SK-N-SH (cell line): ENCODE results near the gene OR5H6. TPM values are rescaled to one million over a fixed set of nuclear protein-coding genes. Genes with fewer than 3 reads are reported as not detected.

Experiments used
- CTCF ChIA-PET: fragments of 300-600, 350-600 bp; formaldehyde crosslinking; extraction: SDS; loops from one replicate; lab custom pipeline; 2021; lab: Yijun Ruan, JAX
- POLR2A ChIA-PET: fragments of 350-600 bp; sonication (Branson Sonifier 250); formaldehyde crosslinking; extraction: SDS; loops from one replicate; lab custom pipeline; 2020; ENCODE audit warnings: antibody characterized with exemption, inconsistent platforms; lab: Yijun Ruan, JAX
- DNase-seq: peaks from one replicate; pipeline ENCODE4 v3.0.0; 2012
- H2AFZ ChIP-seq: fragments of 200-600 bp; sonication (generic); 2 replicates; pipeline ENCODE4 v1.8.1; 2016; ENCODE audit warnings: antibody characterized with exemption, mild to moderate bottlenecking, low read depth
- H3F3A ChIP-seq: fragments of 200-600 bp; sonication (generic); replicated peaks from 2 replicates; pipeline ENCODE3; 2016; ENCODE audit warnings: antibody characterized with exemption, mild to moderate bottlenecking; ENCODE audit not compliant: insufficient read depth
- H3K27ac ChIP-seq, 2 experiments: fragments of 200-500 bp in 1 of 2; fragments of 200-600 bp in 1 of 2; sonication (Bioruptor generic) in 1 of 2; sonication (generic), shearing (Covaris generic) in 1 of 2; 2 replicates each; pipeline versions ENCODE4 v1.5.1 to v1.6.1; 2014 to 2016; ENCODE audit warnings: low read depth in 2 of 2, inconsistent platforms in 1 of 2, low read length in 1 of 2, mild to moderate bottlenecking in 1 of 2, mixed read lengths in 1 of 2
- H3K27me3 ChIP-seq: fragments of 200-600 bp; sonication (generic), shearing (Covaris generic); 2 replicates; pipeline ENCODE4 v1.6.1; 2016; ENCODE audit warnings: mixed run types; ENCODE audit not compliant: insufficient read depth
- H3K36me3 ChIP-seq, 2 experiments: fragments of 200-500 bp in 1 of 2; fragments of 200-600 bp in 1 of 2; sonication (Bioruptor generic) in 1 of 2; sonication (generic) in 1 of 2; replicated peaks in 1 of 2; 2 replicates each; pipeline versions ENCODE3 to v1.5.1; 2014 to 2016; ENCODE audit warnings: low read length in 1 of 2, mild to moderate bottlenecking in 1 of 2; ENCODE audit not compliant: insufficient read depth in 2 of 2, control insufficient read depth in 1 of 2
- H3K4me1 ChIP-seq, 2 experiments: fragments of 200-500 bp in 1 of 2; fragments of 200-600 bp in 1 of 2; sonication (Bioruptor generic) in 1 of 2; sonication (generic), shearing (Covaris generic) in 1 of 2; 2 replicates each; pipeline versions ENCODE4 v1.5.1 to v1.6.1; 2014 to 2016; ENCODE audit warnings: low read depth in 1 of 2, low read length in 1 of 2, mixed run types in 1 of 2; ENCODE audit not compliant: insufficient read depth in 2 of 2, control insufficient read depth in 1 of 2
- H3K4me2 ChIP-seq: fragments of 200-600 bp; sonication (generic), shearing (Covaris generic); 2 replicates; pipeline ENCODE4 v1.6.1; 2017; ENCODE audit warnings: mixed run types
- H3K4me3 ChIP-seq, 2 experiments: fragments of 200-500 bp in 1 of 2; fragments of 200-600 bp in 1 of 2; sonication (Bioruptor generic) in 1 of 2; sonication (generic), shearing (Covaris generic) in 1 of 2; 2 replicates each; pipeline versions ENCODE4 v1.5.1 to v1.8.1; 2014 to 2016; ENCODE audit warnings: low read depth in 2 of 2, inconsistent platforms in 1 of 2, low read length in 1 of 2, mild to moderate bottlenecking in 1 of 2, mixed read lengths in 1 of 2, moderate library complexity in 1 of 2
- H3K79me2 ChIP-seq: fragments of 200-600 bp; sonication (generic); 2 replicates; pipeline ENCODE4 v1.8.1; 2017; ENCODE audit warnings: mild to moderate bottlenecking; ENCODE audit not compliant: insufficient read depth
- H3K9ac ChIP-seq: fragments of 200-600 bp; sonication (generic); 2 replicates; pipeline ENCODE4 v1.6.1; 2017; ENCODE audit warnings: mixed run types
- H3K9me2 ChIP-seq: fragments of 200-600 bp; sonication (generic); 2 replicates; pipeline ENCODE4 v1.6.1; 2017; ENCODE audit warnings: mixed run types
- H3K9me3 ChIP-seq: fragments of 200-600 bp; sonication (generic); 2 replicates; pipeline ENCODE4 v1.6.1; 2017; ENCODE audit warnings: mixed run types, mild to moderate bottlenecking, moderate library complexity
- H4K20me1 ChIP-seq: fragments of 200-600 bp; sonication (generic); 2 replicates; pipeline ENCODE4 v1.6.1; 2017; ENCODE audit warnings: mild to moderate bottlenecking, mixed run types; ENCODE audit not compliant: insufficient read depth
- ELF1 ChIP-seq: IDR thresholded peaks from 2 replicates; pipeline ENCODE4 v1.4.0; 2012
- EP300 ChIP-seq, 2 experiments: IDR thresholded peaks; 2 replicates each; pipeline versions ENCODE4 v1.4.0 to v1.6.1; 2012; ENCODE audit warnings: borderline replicate concordance in 1 of 2, low read depth in 1 of 2, low read length in 1 of 2
- EZH2phosphoT487 ChIP-seq: fragments of 200-600 bp; sonication (generic); IDR thresholded peaks from 2 replicates; pipeline ENCODE4 v1.6.1; 2017; ENCODE audit warnings: low read depth, mixed run types, mild to moderate bottlenecking, antibody characterized with exemption, moderate library complexity, borderline replicate concordance
- FOSL2 ChIP-seq: IDR thresholded peaks from 2 replicates; pipeline ENCODE4 v1.4.0; 2012; ENCODE audit warnings: low read depth, mild to moderate bottlenecking, moderate library complexity, borderline replicate concordance
- FOXM1 ChIP-seq: IDR thresholded peaks from 2 replicates; pipeline ENCODE4 v1.4.0; 2012; ENCODE audit warnings: low read depth, mild to moderate bottlenecking
- GABPA ChIP-seq: IDR thresholded peaks from 2 replicates; pipeline ENCODE4 v1.4.0; 2012; ENCODE audit warnings: low read depth, mild to moderate bottlenecking
- GATA2 ChIP-seq: sonication (generic); formaldehyde crosslinking; IDR thresholded peaks from 2 replicates; pipeline ENCODE4 v1.5.0; 2020; ENCODE audit warnings: mild to moderate bottlenecking, missing genetic modification reagents
- IRF3 ChIP-seq: fragments of 150-350 bp; IDR thresholded peaks from 2 replicates; pipeline ENCODE4 v1.6.1; 2016; ENCODE audit warnings: mild to moderate bottlenecking, low read depth, low read length
- JUND ChIP-seq: IDR thresholded peaks from 2 replicates; pipeline ENCODE4 v1.4.0; 2012
- MEF2A ChIP-seq: IDR thresholded peaks from 2 replicates; pipeline ENCODE4 v1.4.0; 2012; ENCODE audit warnings: low read depth, borderline replicate concordance
- MXI1 ChIP-seq: IDR thresholded peaks from 2 replicates; pipeline ENCODE4 v1.6.1; 2012; ENCODE audit warnings: mild to moderate bottlenecking, low read depth, low read length, improper control_type of control experiment
- POLR2AphosphoS5 ChIP-seq: IDR thresholded peaks from 2 replicates; pipeline ENCODE4 v1.6.1; 2012; ENCODE audit warnings: low read depth, low read length
- RAD21 ChIP-seq: IDR thresholded peaks from 2 replicates; pipeline ENCODE4 v1.6.1; 2012; ENCODE audit warnings: mild to moderate bottlenecking, low read length
- RCOR1 ChIP-seq: fragments of 150-350 bp; IDR thresholded peaks from 2 replicates; pipeline ENCODE4 v1.6.1; 2017; ENCODE audit warnings: antibody characterized with exemption, low read length
- RXRA ChIP-seq: IDR thresholded peaks from 2 replicates; pipeline ENCODE4 v1.4.0; 2012; ENCODE audit warnings: low read depth, mild to moderate bottlenecking, borderline replicate concordance
- SIN3A ChIP-seq: IDR thresholded peaks from 2 replicates; pipeline ENCODE4 v1.6.1; 2012; ENCODE audit warnings: low read depth, mild to moderate bottlenecking, low read length, moderate library complexity, borderline replicate concordance
- SMC3 ChIP-seq: IDR thresholded peaks from 2 replicates; pipeline ENCODE4 v1.6.1; 2012; ENCODE audit warnings: low read depth, low read length, improper control_type of control experiment
- TAF1 ChIP-seq: IDR thresholded peaks from 2 replicates; pipeline ENCODE4 v1.6.1; 2012; ENCODE audit warnings: low read depth, mild to moderate bottlenecking, low read length, moderate library complexity, borderline replicate concordance
- TEAD4 ChIP-seq: IDR thresholded peaks from 2 replicates; pipeline ENCODE4 v1.4.0; 2012; ENCODE audit warnings: mild to moderate bottlenecking, borderline replicate concordance; ENCODE audit not compliant: insufficient read depth
- USF2 ChIP-seq: fragments of 150-350 bp; IDR thresholded peaks from 2 replicates; pipeline ENCODE4 v1.6.1; 2017; ENCODE audit warnings: antibody characterized with exemption, low read length, low read depth, borderline replicate concordance
- YY1 ChIP-seq: IDR thresholded peaks from 2 replicates; pipeline ENCODE4 v1.4.0; 2012; ENCODE audit warnings: low read depth, mild to moderate bottlenecking
- ZBTB33 ChIP-seq: IDR thresholded peaks from 2 replicates; pipeline ENCODE4 v1.4.0; 2012; ENCODE audit warnings: low read depth, borderline replicate concordance
- WGBS: methylation state at CpG from one replicate; pipeline ENCODE4 v1.1.6; 2017; ENCODE audit warnings: low lambda C conversion rate; 5-methylcytosine and 5-hydroxymethylcytosine counted together
- polyA plus RNA-seq, 3 experiments: library from polyadenylated mRNA; depleted of rRNA; stranded (reverse); fragments of >200 nt; gene quantifications; 2 replicates each; pipeline ENCODE4 v1.2.3, GENCODE V29; 2012

The OR5H6 gene
- polyA plus RNA-seq, 1 of the 3 experiments (the other 2 are of a cell fraction) = not detected

- H2AFZ ChIP-seq = no peak within 1 kb of the TSS
Measured at GRCh38 chr3:98282205-98282604, 18.2 kb downstream of the OR5H6 start, which contains the start of gene OR5H2. OR5H2 (plus strand) TSS chr3:98282505; CDS start chr3:98282903, 398 bp downstream.

GRCh38 chr3:98290916-98291315 is 26.9 kb downstream of the OR5H6 start:
- Histone ChIP-seq H3K4me1 (no peaks in the 10 kb centered on the region), H3K9me3 (no peaks in the 10 kb centered on the region), H3K79me2 (no peaks in the 10 kb centered on the region), H3K4me2 (no peak overlapping the region), H3K9me2 (no peaks in the 10 kb centered on the region), H3K27me3 (no peaks in the 10 kb centered on the region), H2AFZ (no peak overlapping the region), H3F3A (no peaks in the 10 kb centered on the region), H3K4me3 (no peak overlapping the region), H4K20me1 (no peaks in the 10 kb centered on the region), H3K9ac (no peak overlapping the region), H3K27ac (no peak overlapping the region), H3K36me3 (no peaks in the 10 kb centered on the region)
- TF ChIP-seq GABPA (no peak), USF2 (no peak), JUND (no peak), MEF2A (no peak), RAD21 (no peak), POLR2AphosphoS5 (no peak), IRF3 (no peak), SIN3A (no peak), FOXM1 (no peak), TEAD4 (no peak), SMC3 (no peak), TAF1 (no peak), RCOR1 (no peak), FOSL2 (no peak), ZBTB33 (no peak), GATA2 (CRISPR knock-in tag) (no peak)
- no peak for DNase-seq
- POLR2A ChIA-PET = no interaction called here
- CTCF ChIA-PET = interaction anchor here (1.3 kb wide), 1 partner anchor 252 kb away, joined by 4 read pairs; no protein-coding TSS in a partner anchor
- 0% methylated on average over 1 of the region's 1 CpG for WGBS

More at GRCh38 chr3:98282205-98282604, 18.2 kb downstream of the OR5H6 start, which contains the start of gene OR5H2:
- Histone ChIP-seq H3F3A (no peaks in the 10 kb centered on the region), H3K27me3 (no peaks in the 10 kb centered on the region), H3K9me2 (no peaks in the 10 kb centered on the region), H3K4me3 (no peak within 1 kb of the TSS), H3K4me2 (no peak within 1 kb of the TSS), H3K36me3 (no peaks in the 10 kb centered on the region), H3K4me1 (no peaks in the 10 kb centered on the region), H3K27ac (no peak within 1 kb of the TSS), H3K9me3 (no peaks in the 10 kb centered on the region), H3K9ac (no peak within 1 kb of the TSS), H3K79me2 (no peaks in the 10 kb centered on the region), H4K20me1 (no peaks in the 10 kb centered on the region)
- DNase-seq = no peak
- TF ChIP-seq EZH2phosphoT487 (no peak), USF2 (no peak), GABPA (no peak), RAD21 (no peak), EP300 (IDR thresholded peaks at IDR 0.05; ENCODE audit: borderline replicate concordance in 1 of 2, low read depth in 1 of 2, low read length in 1 of 2) (no peak), YY1 (no peak), MXI1 (no peak), GATA2 (CRISPR knock-in tag) (no peak), RXRA (no peak), ELF1 (no peak), POLR2AphosphoS5 (no peak)
- ChIA-PET POLR2A (no interaction called here), CTCF (no interaction called here)
- WGBS = 20% methylated on average over 2 of the region's 2 CpGs
